Measurements from ENCODE around the gene FKBP7.
A peak's percentile ranks its signal among the peaks of the same experiment; 100 is the strongest.
"Not testable (repeated sequence)": the region's sequence is repeated elsewhere in the genome, so short reads cannot be mapped to it uniquely, and the experiment has no call there.

The FKBP7 gene

GRCh38 chr2:178478439-178479274 is at the start of gene FKBP7:
Gene FKBP7, minus strand, starts transcription at chr2:178478600. Its CDS starts 101 bp downstream, at chr2:178478499.
- H3K4me3 ChIP-seq (ENCODE audit: low read depth, low read length) = peak within 1 kb of the TSS; percentile 74
- peak; percentile 71 for TF ChIP-seq CTCF (IDR thresholded peaks at IDR 0.05; ENCODE audit: low read depth, low read length)
- in situ Hi-C loops (cut with HindIII; ENCODE audit: low sequenced_read_pairs) = no loop called here
- DNase-seq (ENCODE audit: low read depth, low spot score) = peak; percentile 84

GRCh38 chr2:178527592-178527991 is 49.2 kb upstream of the FKBP7 start:
- no peak for TF ChIP-seq CTCF (IDR thresholded peaks at IDR 0.05; ENCODE audit: low read depth, low read length)
- no peak for DNase-seq (ENCODE audit: low read depth, low spot score)
- in situ Hi-C loops (cut with HindIII; ENCODE audit: low sequenced_read_pairs) = no loop called here
- H3K4me3 ChIP-seq (ENCODE audit: low read depth, low read length) = no peak overlapping the region

- H3K4me3 ChIP-seq (ENCODE audit: low read depth, low read length) = no peak overlapping the region
- DNase-seq (ENCODE audit: low read depth, low spot score) = no peak
- in situ Hi-C loops (cut with HindIII; ENCODE audit: low sequenced_read_pairs) = no loop called here
- no peak for TF ChIP-seq CTCF (IDR thresholded peaks at IDR 0.05; ENCODE audit: low read depth, low read length)
Measured at GRCh38 chr2:178526256-178526655, 47.9 kb upstream of the FKBP7 start.

- H3K4me3 ChIP-seq (ENCODE audit: low read depth, low read length); in situ Hi-C loops (cut with HindIII; ENCODE audit: low sequenced_read_pairs); DNase-seq (ENCODE audit: low read depth, low spot score): not testable (repeated sequence)
Measured at GRCh38 chr2:178525460-178525859, 47.1 kb upstream of the FKBP7 start.

- in situ Hi-C loops (cut with HindIII; ENCODE audit: low sequenced_read_pairs); H3K4me3 ChIP-seq (ENCODE audit: low read depth, low read length); DNase-seq (ENCODE audit: low read depth, low spot score): not testable (repeated sequence)
Measured at GRCh38 chr2:178525010-178525409, 46.6 kb upstream of the FKBP7 start.

- in situ Hi-C loops (cut with HindIII; ENCODE audit: low sequenced_read_pairs) = no loop called here
- DNase-seq (ENCODE audit: low read depth, low spot score) = no peak
- peak overlapping the region; percentile 50 for H3K4me3 ChIP-seq (ENCODE audit: low read depth, low read length)
- no peak for TF ChIP-seq CTCF (IDR thresholded peaks at IDR 0.05; ENCODE audit: low read depth, low read length)
Measured at GRCh38 chr2:178523596-178524134, 45.3 kb upstream of the FKBP7 start.

- TF ChIP-seq CTCF (IDR thresholded peaks at IDR 0.05; ENCODE audit: low read depth, low read length) = peak; percentile 87
- DNase-seq (ENCODE audit: low read depth, low spot score) = peak; percentile 83
Measured at GRCh38 chr2:178522950-178523595, 44.7 kb upstream of the FKBP7 start.

More at GRCh38 chr2:178522950-178523595, 44.7 kb upstream of the FKBP7 start:
- in situ Hi-C loops (cut with HindIII; ENCODE audit: low sequenced_read_pairs) = no loop called here
- H3K4me3 ChIP-seq (ENCODE audit: low read depth, low read length) = peak overlapping the region; percentile 50

Measured in astrocyte of the spinal cord (primary cell).